ENCODE data around the gene OR4K14. TPM values are rescaled to one million over a fixed set of nuclear protein-coding genes. Genes with fewer than 3 reads are reported as not detected.

Gene OR4K14
- total RNA-seq, 1 donor from 2014 or later, result not detected

DNA sequence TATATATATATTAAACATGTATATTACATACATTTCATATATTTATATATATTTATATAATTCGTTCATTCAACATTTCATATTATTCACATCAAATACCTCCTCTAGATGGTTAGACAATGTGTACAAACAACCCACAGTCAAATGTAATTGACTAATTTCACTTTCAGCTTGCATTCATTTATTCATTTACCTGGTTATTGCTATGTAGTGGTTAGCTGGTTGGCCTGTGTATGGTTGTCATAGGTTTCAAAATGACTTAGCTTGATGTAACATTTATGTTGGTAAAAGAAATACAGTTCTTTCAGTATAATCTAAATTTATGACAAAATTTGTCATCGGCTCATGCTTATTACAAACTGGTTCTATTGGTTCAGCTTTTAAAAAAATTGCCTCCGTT, 16.3 kb upstream of the OR4K14 start:
- Mint-ChIP-seq H3K27ac (no peak overlapping the region), H3K4me3 (ENCODE audit: low read depth) (no peak overlapping the region), H3K36me3 (ENCODE audit: insufficient read depth) (peaks cover 1% of the 10 kb centered on the region), H3K27me3 (no peaks in the 10 kb centered on the region), H3K4me1 (ENCODE audit: low read depth) (no peaks in the 10 kb centered on the region), H3K9me3 (ENCODE audit: low read depth) (peaks cover 43% of the 10 kb centered on the region)
- no peak for DNase-seq (ENCODE audit: low spot score, unreplicated experiment)
- TF ChIP-seq, protein P1, sequence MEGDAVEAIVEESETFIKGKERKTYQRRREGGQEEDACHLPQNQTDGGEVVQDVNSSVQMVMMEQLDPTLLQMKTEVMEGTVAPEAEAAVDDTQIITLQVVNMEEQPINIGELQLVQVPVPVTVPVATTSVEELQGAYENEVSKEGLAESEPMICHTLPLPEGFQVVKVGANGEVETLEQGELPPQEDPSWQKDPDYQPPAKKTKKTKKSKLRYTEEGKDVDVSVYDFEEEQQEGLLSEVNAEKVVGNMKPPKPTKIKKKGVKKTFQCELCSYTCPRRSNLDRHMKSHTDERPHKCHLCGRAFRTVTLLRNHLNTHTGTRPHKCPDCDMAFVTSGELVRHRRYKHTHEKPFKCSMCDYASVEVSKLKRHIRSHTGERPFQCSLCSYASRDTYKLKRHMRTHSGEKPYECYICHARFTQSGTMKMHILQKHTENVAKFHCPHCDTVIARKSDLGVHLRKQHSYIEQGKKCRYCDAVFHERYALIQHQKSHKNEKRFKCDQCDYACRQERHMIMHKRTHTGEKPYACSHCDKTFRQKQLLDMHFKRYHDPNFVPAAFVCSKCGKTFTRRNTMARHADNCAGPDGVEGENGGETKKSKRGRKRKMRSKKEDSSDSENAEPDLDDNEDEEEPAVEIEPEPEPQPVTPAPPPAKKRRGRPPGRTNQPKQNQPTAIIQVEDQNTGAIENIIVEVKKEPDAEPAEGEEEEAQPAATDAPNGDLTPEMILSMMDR (IDR thresholded peaks at IDR 0.05; ENCODE audit: unreplicated experiment), result no peak

DNA sequence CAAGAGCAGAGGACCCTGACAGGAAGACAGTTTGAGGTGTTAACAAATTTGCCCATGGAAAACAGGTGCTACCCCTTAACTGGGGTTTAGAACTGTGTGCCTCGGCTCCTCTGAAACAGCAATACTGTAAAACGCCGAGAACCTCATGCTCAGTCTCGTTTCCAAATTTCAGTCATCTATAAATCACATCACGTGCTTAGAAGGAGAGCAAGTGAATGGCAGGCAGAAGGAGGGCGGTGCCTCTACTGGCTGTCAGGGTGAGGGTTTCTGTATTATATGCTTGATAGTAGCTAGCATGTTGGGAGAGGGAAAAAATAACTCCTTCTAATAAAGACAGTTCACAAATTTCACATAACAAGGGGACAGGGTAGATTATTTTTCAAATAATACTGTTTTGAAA, 12.0 kb upstream of the OR4K14 start:
- no peak for DNase-seq (ENCODE audit: low spot score, unreplicated experiment)
- H3K9me3 Mint-ChIP-seq (ENCODE audit: low read depth), result peaks cover 47% of the 10 kb centered on the region
- H3K4me1 Mint-ChIP-seq (ENCODE audit: low read depth), result no peaks in the 10 kb centered on the region
- H3K36me3 Mint-ChIP-seq (ENCODE audit: insufficient read depth), result peaks cover 1% of the 10 kb centered on the region
- H3K27ac Mint-ChIP-seq, result no peak overlapping the region
- TF ChIP-seq, protein P1 (IDR thresholded peaks at IDR 0.05; ENCODE audit: unreplicated experiment), result no peak
- no peak overlapping the region for H3K4me3 Mint-ChIP-seq (ENCODE audit: low read depth)
- no peaks in the 10 kb centered on the region for H3K27me3 Mint-ChIP-seq

DNA sequence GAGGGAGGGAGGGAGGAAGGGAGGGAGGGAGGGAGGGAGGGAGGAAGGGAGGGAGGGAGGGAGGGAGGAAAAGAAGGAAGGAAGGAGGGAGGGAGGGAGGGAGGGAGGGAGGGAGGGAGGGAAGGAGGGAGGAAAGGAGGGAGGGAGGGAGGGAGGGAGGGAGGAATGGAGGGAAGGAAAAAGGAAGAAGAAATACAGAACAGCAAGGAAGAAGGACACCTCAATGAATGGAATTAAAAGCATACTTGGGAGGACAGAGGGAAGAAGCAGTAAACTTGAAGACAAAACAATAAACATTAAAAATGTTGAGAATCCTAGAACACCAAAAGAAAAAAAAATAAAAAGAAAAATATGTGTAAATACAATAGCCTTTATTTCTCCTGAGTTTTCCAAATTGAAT, 11.0 kb downstream of the OR4K14 start:
- no peak for DNase-seq (ENCODE audit: low spot score, unreplicated experiment)
- no peak overlapping the region for H3K4me3 Mint-ChIP-seq (ENCODE audit: low read depth)
- no peaks in the 10 kb centered on the region for H3K4me1 Mint-ChIP-seq (ENCODE audit: low read depth)
- no peak overlapping the region for H3K27ac Mint-ChIP-seq
- TF ChIP-seq, protein P1 (IDR thresholded peaks at IDR 0.05; ENCODE audit: unreplicated experiment), result no peak
- H3K36me3 Mint-ChIP-seq (ENCODE audit: insufficient read depth), result no peaks in the 10 kb centered on the region
- no peaks in the 10 kb centered on the region for H3K27me3 Mint-ChIP-seq
- peaks cover 43% of the 10 kb centered on the region for H3K9me3 Mint-ChIP-seq (ENCODE audit: low read depth)

DNA sequence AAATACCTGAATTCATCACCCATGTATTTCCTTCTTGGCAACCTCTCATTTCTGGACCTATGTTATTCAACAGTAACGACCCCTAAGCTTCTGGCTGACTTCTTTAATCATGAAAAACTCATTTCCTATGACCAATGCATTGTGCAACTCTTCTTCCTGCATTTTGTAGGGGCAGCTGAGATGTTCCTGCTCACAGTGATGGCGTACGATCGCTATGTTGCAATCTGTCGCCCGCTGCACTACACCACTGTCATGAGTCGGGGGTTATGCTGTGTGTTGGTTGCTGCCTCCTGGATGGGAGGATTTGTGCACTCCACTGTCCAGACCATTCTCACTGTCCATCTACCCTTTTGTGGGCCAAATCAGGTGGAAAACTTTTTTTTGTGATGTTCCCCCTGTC, 16.8 kb downstream of the OR4K14 start:
- Mint-ChIP-seq H3K9me3 (ENCODE audit: low read depth) (peaks cover 43% of the 10 kb centered on the region), H3K36me3 (ENCODE audit: insufficient read depth) (no peaks in the 10 kb centered on the region)

DNA sequence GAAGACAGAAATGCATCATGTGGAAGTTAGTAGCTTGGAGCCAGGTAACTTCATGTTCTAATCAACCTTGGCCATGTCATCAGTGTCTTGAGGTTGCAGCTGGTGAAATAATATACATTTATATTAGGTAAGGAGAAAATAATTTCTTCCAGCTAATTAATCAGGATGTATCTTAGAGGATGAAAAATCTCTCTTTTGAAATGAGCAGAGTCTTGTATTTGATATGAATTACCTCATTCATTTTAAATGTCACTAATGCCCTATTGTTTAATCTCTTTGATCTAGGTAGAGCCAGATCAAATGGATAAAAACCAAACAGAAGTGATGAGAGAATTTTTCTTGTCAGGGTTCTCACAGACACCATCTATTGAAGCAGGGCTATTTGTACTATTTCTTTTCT, 17.2 kb downstream of the OR4K14 start, which contains the start of gene OR4Q2:
Gene OR4Q2, plus strand, starts transcription at position 301 of the 400 bp plus-strand sequence.
- no peaks in the 10 kb centered on the region for H3K36me3 Mint-ChIP-seq (ENCODE audit: insufficient read depth)
- TF ChIP-seq, protein P1 (IDR thresholded peaks at IDR 0.05; ENCODE audit: unreplicated experiment), result no peak
- no peaks in the 10 kb centered on the region for H3K4me1 Mint-ChIP-seq (ENCODE audit: low read depth)
- no peak within 1 kb of the TSS for H3K4me3 Mint-ChIP-seq (ENCODE audit: low read depth)
- no peaks in the 10 kb centered on the region for H3K27me3 Mint-ChIP-seq
- peaks cover 45% of the 10 kb centered on the region for H3K9me3 Mint-ChIP-seq (ENCODE audit: low read depth)
- DNase-seq (ENCODE audit: low spot score, unreplicated experiment), result no peak
- H3K27ac Mint-ChIP-seq, result no peak within 1 kb of the TSS

More for the DNA sequence above, 16.8 kb downstream of the OR4K14 start:
- Mint-ChIP-seq H3K4me1 (ENCODE audit: low read depth) (no peaks in the 10 kb centered on the region), H3K27me3 (no peaks in the 10 kb centered on the region), H3K4me3 (ENCODE audit: low read depth) (no peak overlapping the region), H3K27ac (no peak overlapping the region)
- DNase-seq (ENCODE audit: low spot score, unreplicated experiment), result no peak
- TF ChIP-seq, protein P1 (IDR thresholded peaks at IDR 0.05; ENCODE audit: unreplicated experiment), result no peak

All from progenitor cell of endocrine pancreas (in vitro differentiated cells).